GM12865 (cell line): Measurements from ENCODE around the gene PNKD.

Experiments used
- DNase-seq: peaks from one replicate; pipeline ENCODE4 v3.0.0; 2010; ENCODE audit warnings: low read depth
- H3K4me3 ChIP-seq: 2 replicates; pipeline ENCODE4 v1.5.1; 2011; ENCODE audit warnings: mild to moderate bottlenecking, low read depth, low read length, control low read depth
- CTCF ChIP-seq: IDR thresholded peaks from 2 replicates; pipeline ENCODE4 v1.5.1; 2011; ENCODE audit warnings: low read length, control low read depth, low read depth, inconsistent platforms; ENCODE audit not compliant: insufficient read depth; ENCODE audit errors: missing control alignments

Gene PNKD

GRCh38 chr2:218255446-218255845 lies 14.9 kb upstream of the PNKD start:
- no peak for TF ChIP-seq CTCF
- no peak for DNase-seq
- H3K4me3 ChIP-seq: no peak overlapping the region

GRCh38 chr2:218256612-218257350 lies 13.5 kb upstream of the PNKD start:
- no peak overlapping the region for H3K4me3 ChIP-seq
- DNase-seq: no peak
- no peak for TF ChIP-seq CTCF

GRCh38 chr2:218257390-218257981 lies 12.8 kb upstream of the PNKD start:
- DNase-seq: peak; percentile 86
- TF ChIP-seq CTCF: peak; percentile 74
- H3K4me3 ChIP-seq: no peak overlapping the region

GRCh38 chr2:218259099-218259961 lies 11.0 kb upstream of the PNKD start:
- DNase-seq: no peak
- TF ChIP-seq CTCF: no peak
- H3K4me3 ChIP-seq: no peak overlapping the region

GRCh38 chr2:218260166-218260565 lies 10.2 kb upstream of the PNKD start:
- no peak for TF ChIP-seq CTCF
- H3K4me3 ChIP-seq: no peak overlapping the region
- DNase-seq: no peak

- no peak for TF ChIP-seq CTCF
- no peak for DNase-seq
Observed at GRCh38 chr2:218260742-218261422, 9.4 kb upstream of the PNKD start, which contains the start of gene GPBAR1. Gene GPBAR1 (plus strand): TSS chr2:218261015. CDS start chr2:218262725, 1,710 bp downstream.

More at GRCh38 chr2:218260742-218261422, 9.4 kb upstream of the PNKD start, which contains the start of gene GPBAR1:
- H3K4me3 ChIP-seq: no peak within 1 kb of the TSS
